Activated naive CD4-positive, alpha-beta T cell treated with anti-CD3 and anti-CD28 coated beads, Interleukin-2, amount 50 U/mL, for 24 hours (primary cell): Measurements from ENCODE around the gene RGL1.

Experiments
- H3K27ac Mint-ChIP-seq: one replicate; pipeline ENCODE4 v1.8.0; 2021; ENCODE audit warnings: mild to moderate bottlenecking, mixed read lengths
- H3K27me3 Mint-ChIP-seq: one replicate; pipeline ENCODE4 v1.8.0; 2021; ENCODE audit warnings: mixed read lengths
- H3K36me3 Mint-ChIP-seq: one replicate; pipeline ENCODE4 v1.8.0; 2021; ENCODE audit warnings: mixed read lengths
- H3K4me1 Mint-ChIP-seq: one replicate; pipeline ENCODE4 v1.8.0; 2021; ENCODE audit warnings: mixed read lengths
- H3K4me3 Mint-ChIP-seq: one replicate; pipeline ENCODE4 v1.8.0; 2021; ENCODE audit warnings: mild to moderate bottlenecking, mixed read lengths
- H3K9me3 Mint-ChIP-seq: one replicate; pipeline ENCODE4 v1.8.0; 2021; ENCODE audit warnings: mixed read lengths

Gene RGL1

GRCh38 chr1:183807549-183808168 lies 2.7 kb downstream of the RGL1 start:
- peaks cover 14% of the 10 kb centered on the region for H3K4me1 Mint-ChIP-seq
- peaks cover 4% of the 10 kb centered on the region for H3K27me3 Mint-ChIP-seq
- no peak overlapping the region for H3K4me3 Mint-ChIP-seq
- no peaks in the 10 kb centered on the region for H3K9me3 Mint-ChIP-seq
- H3K27ac Mint-ChIP-seq: no peak overlapping the region
- H3K36me3 Mint-ChIP-seq: peaks cover 4% of the 10 kb centered on the region

DNA sequence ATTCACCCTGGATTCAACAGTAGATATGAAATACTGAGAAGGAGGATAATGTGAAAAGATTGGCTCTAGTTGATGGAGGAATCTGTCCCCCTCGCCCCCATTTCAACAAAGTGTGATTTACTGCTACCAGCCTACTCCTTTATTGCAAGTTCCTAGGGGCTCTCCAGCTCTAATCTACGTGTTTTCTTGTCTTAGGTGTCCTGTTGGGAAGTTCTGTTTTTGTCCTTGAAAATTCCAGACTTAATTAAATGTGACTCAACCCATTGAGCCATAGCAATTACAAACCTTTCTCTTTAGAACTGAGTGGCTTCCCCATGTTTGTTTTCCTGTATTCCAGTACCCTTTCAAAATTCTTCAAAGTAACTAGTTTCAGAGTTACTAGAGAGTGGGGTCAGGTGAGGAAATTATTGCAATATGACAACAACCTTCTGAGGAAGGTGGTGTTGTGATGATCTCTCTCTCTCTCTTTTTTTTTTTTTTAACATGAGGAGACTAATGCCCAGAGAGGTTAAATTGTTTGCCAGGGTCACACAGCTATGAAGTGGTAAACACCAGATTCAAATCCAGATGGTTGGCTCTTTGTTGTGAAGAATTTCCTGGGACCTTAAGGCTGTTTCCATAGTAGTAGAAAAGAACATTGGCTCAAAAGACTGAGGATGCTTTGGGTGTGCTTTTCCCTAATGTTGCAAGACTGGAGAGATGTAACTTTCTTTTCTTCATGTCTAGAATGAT lies 3.5 kb downstream of the RGL1 start:
- no peak overlapping the region for H3K27ac Mint-ChIP-seq
- no peak overlapping the region for H3K4me3 Mint-ChIP-seq
- H3K9me3 Mint-ChIP-seq: no peaks in the 10 kb centered on the region
- H3K36me3 Mint-ChIP-seq: peaks cover 4% of the 10 kb centered on the region
- peaks cover 4% of the 10 kb centered on the region for H3K27me3 Mint-ChIP-seq
- peaks cover 14% of the 10 kb centered on the region for H3K4me1 Mint-ChIP-seq

DNA sequence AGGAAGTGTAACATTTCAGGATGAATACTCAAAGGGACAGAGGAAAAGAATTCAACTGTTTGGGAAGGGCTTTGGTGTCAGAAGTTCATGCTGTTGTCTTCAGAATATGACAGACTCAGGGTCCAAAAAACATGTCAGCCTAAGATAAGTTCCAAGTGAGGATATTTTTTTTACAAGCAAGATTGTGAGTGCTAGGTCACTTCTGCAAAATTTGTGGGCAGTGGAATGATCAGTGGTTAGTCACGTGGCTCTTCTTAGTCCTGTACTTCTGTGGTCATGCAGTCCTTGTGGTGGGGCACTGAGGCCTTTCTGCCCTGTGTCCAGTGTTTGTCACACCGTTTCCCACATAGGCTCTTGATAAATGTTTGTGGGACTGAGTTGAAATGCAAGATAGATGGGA lies 5.2 kb downstream of the RGL1 start:
- Mint-ChIP-seq H3K27me3 (peaks cover 4% of the 10 kb centered on the region), H3K4me1 (peaks cover 14% of the 10 kb centered on the region), H3K4me3 (no peak overlapping the region), H3K9me3 (no peaks in the 10 kb centered on the region), H3K36me3 (peaks cover 4% of the 10 kb centered on the region), H3K27ac (no peak overlapping the region)

- Mint-ChIP-seq H3K27ac (no peak overlapping the region), H3K4me3 (no peak overlapping the region), H3K27me3 (peaks cover 4% of the 10 kb centered on the region), H3K9me3 (no peaks in the 10 kb centered on the region), H3K36me3 (peaks cover 4% of the 10 kb centered on the region), H3K4me1 (peaks cover 7% of the 10 kb centered on the region)
Measured at GRCh38 chr1:183810756-183811544, 6.0 kb downstream of the RGL1 start.

DNA sequence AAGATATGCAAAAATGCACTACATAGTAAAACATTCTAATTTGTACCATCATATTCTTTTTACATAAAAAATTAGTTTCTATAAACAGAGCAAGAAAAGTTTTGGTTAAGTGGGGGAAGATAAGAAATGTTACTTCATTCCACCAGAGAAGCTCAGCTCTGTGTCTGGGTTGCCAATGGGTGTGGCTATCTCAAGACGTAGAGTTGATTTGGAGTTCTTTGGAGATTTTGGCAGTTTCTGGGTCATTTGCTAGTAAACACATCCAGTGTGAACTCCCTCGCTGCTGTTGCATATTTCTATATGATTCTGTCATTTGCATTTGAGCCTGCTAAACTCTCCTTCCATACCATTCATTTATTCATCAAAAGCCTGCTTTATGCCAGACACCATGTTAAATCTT lies 7.2 kb downstream of the RGL1 start:
- Mint-ChIP-seq H3K4me1 (no peaks in the 10 kb centered on the region), H3K9me3 (no peaks in the 10 kb centered on the region), H3K4me3 (no peak overlapping the region), H3K27ac (no peak overlapping the region), H3K27me3 (peaks cover 4% of the 10 kb centered on the region), H3K36me3 (peaks cover 4% of the 10 kb centered on the region)

DNA sequence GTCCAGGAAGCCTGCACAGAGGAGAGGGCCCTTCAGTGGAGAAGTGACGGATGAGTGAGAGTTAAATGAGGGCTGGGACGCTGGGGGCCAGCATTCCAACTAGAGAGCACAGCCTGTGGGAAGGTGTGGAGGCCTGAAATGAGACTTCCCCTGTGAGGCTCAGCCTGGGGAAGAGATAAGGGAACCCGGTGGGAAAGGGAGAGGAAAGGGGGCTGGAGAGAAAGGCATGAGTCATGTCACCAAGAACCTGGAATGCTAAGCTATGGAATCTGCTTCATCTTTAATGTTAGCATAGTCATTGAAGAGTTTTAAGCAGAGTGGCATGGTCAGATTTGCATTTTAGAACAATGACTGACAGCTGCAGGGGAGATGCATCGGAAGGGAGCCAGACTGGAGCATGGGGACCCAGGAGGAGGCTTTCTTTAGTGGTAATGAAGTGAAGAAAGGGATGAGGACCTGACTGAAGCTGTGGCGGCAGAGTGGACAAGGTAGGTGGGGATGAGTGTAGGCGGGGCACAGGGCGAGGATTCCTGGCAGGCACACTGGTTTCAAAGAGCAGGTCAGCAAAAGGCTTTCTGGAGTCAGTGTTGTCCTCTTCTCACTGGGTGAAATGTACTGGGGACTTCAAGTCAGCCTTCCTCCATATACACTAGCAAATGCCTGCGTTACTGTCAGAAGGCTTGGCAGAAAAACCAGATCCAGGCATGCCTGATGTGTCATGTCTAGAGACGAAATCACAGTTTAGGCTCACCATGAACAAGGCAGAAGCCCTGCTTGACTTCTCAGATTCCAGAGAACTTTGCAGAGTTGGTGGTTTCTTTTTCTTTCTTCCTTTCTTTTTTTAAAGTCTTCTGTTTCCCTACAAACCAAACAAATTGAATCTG lies 8.0 kb downstream of the RGL1 start:
- H3K4me3 Mint-ChIP-seq: no peak overlapping the region
- H3K27me3 Mint-ChIP-seq: peaks cover 4% of the 10 kb centered on the region

GRCh38 chr1:183814121-183814681 lies 9.3 kb downstream of the RGL1 start:
- H3K36me3 Mint-ChIP-seq: peaks cover 2% of the 10 kb centered on the region
- H3K27ac Mint-ChIP-seq: no peak overlapping the region
- peaks cover 3% of the 10 kb centered on the region for H3K27me3 Mint-ChIP-seq
- no peaks in the 10 kb centered on the region for H3K4me1 Mint-ChIP-seq
- H3K4me3 Mint-ChIP-seq: no peak overlapping the region
- no peaks in the 10 kb centered on the region for H3K9me3 Mint-ChIP-seq

More for the DNA sequence above, 8.0 kb downstream of the RGL1 start:
- H3K27ac Mint-ChIP-seq: no peak overlapping the region
- H3K4me1 Mint-ChIP-seq: no peaks in the 10 kb centered on the region
- peaks cover 4% of the 10 kb centered on the region for H3K36me3 Mint-ChIP-seq
- no peaks in the 10 kb centered on the region for H3K9me3 Mint-ChIP-seq

DNA sequence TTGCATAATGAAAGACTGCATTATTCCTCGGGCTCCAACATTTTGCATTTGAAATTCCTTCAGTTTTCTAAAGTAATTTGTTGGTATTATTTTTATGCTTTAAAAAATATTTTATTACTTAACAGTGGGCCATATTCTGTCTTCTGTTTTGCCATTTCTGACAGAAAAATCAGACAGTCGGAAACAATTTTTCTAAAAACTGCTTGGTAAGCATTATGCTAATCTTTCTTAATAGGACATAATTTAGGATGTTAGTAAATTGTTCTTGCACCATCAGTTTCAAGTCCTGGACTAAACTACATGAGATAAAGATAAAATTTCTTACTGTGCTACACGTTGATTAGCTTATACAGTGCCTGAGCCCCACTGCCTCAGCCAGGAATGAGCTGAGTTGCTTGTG lies 11.2 kb downstream of the RGL1 start:
- Mint-ChIP-seq H3K36me3 (no peaks in the 10 kb centered on the region), H3K27ac (no peak overlapping the region), H3K4me3 (no peak overlapping the region), H3K4me1 (no peaks in the 10 kb centered on the region), H3K27me3 (no peaks in the 10 kb centered on the region), H3K9me3 (no peaks in the 10 kb centered on the region)

GRCh38 chr1:183817576-183818288 lies 12.8 kb downstream of the RGL1 start:
- Mint-ChIP-seq H3K27ac (no peak overlapping the region), H3K9me3 (no peaks in the 10 kb centered on the region), H3K4me3 (no peak overlapping the region), H3K4me1 (peaks cover 3% of the 10 kb centered on the region), H3K36me3 (no peaks in the 10 kb centered on the region), H3K27me3 (no peaks in the 10 kb centered on the region)

GRCh38 chr1:183819059-183819458 lies 14.1 kb downstream of the RGL1 start:
- H3K4me1 Mint-ChIP-seq: peaks cover 3% of the 10 kb centered on the region
- no peak overlapping the region for H3K4me3 Mint-ChIP-seq
- H3K36me3 Mint-ChIP-seq: no peaks in the 10 kb centered on the region
- no peaks in the 10 kb centered on the region for H3K27me3 Mint-ChIP-seq
- no peak overlapping the region for H3K27ac Mint-ChIP-seq
- no peaks in the 10 kb centered on the region for H3K9me3 Mint-ChIP-seq

- H3K36me3 Mint-ChIP-seq: no peaks in the 10 kb centered on the region
- H3K4me3 Mint-ChIP-seq: no peak overlapping the region
- H3K4me1 Mint-ChIP-seq: peaks cover 3% of the 10 kb centered on the region
- no peaks in the 10 kb centered on the region for H3K27me3 Mint-ChIP-seq
- H3K27ac Mint-ChIP-seq: no peak overlapping the region
- no peaks in the 10 kb centered on the region for H3K9me3 Mint-ChIP-seq
Measured at GRCh38 chr1:183821309-183821888, 16.5 kb downstream of the RGL1 start.

GRCh38 chr1:183821889-183822611 lies 17.1 kb downstream of the RGL1 start:
- no peaks in the 10 kb centered on the region for H3K27me3 Mint-ChIP-seq
- no peaks in the 10 kb centered on the region for H3K9me3 Mint-ChIP-seq
- no peak overlapping the region for H3K27ac Mint-ChIP-seq
- H3K4me1 Mint-ChIP-seq: peaks cover 3% of the 10 kb centered on the region
- no peaks in the 10 kb centered on the region for H3K36me3 Mint-ChIP-seq
- no peak overlapping the region for H3K4me3 Mint-ChIP-seq

- H3K27ac Mint-ChIP-seq: no peak overlapping the region
- H3K4me1 Mint-ChIP-seq: peaks cover 3% of the 10 kb centered on the region
- no peaks in the 10 kb centered on the region for H3K9me3 Mint-ChIP-seq
- no peak overlapping the region for H3K4me3 Mint-ChIP-seq
- no peaks in the 10 kb centered on the region for H3K36me3 Mint-ChIP-seq
- H3K27me3 Mint-ChIP-seq: no peaks in the 10 kb centered on the region
Measured at GRCh38 chr1:183824291-183824690, 19.4 kb downstream of the RGL1 start.

DNA sequence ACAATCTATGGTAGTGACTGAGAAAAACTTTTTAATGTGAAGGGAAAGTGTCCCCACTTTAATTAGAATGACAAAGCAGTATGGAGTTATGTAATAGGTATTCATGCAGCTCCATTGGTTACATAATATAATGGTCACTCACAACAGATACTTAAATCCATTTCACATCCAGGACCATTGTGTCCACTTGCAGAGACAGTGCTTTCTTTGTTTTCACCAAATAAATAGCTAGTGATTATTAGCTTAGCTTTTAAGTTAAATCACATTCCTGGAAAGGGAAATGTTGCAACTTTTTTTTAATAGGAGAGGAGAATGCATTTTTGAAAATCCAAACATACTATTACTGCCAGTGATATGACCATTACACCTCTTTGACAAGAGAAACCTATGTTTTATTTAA lies 22.9 kb downstream of the RGL1 start:
- no peaks in the 10 kb centered on the region for H3K9me3 Mint-ChIP-seq
- peaks cover 2% of the 10 kb centered on the region for H3K36me3 Mint-ChIP-seq
- H3K27ac Mint-ChIP-seq: no peak overlapping the region
- no peaks in the 10 kb centered on the region for H3K4me1 Mint-ChIP-seq
- H3K27me3 Mint-ChIP-seq: no peaks in the 10 kb centered on the region
- H3K4me3 Mint-ChIP-seq: no peak overlapping the region
